Thyroid gland (tissue), 4 donors: Measurements from ENCODE around the gene KRT85.

ENCODE experiments used
- CTCF ChIP-seq, 6 experiments: fragments of 200-600 bp in 3 of 6; fragments of 450-650 bp in 3 of 6; sonication (generic) in 3 of 6; IDR thresholded peaks; one replicate each; pipeline ENCODE4 v1.5.1; 2016 to 2019; ENCODE audit warnings: antibody characterized with exemption in 6 of 6, mild to moderate bottlenecking in 2 of 6, inconsistent platforms in 1 of 6, moderate library complexity in 1 of 6
- POLR2A ChIP-seq, 2 donors: fragments of 450-650 bp; IDR thresholded peaks; one replicate each; pipeline ENCODE4 v1.6.1; 2017; ENCODE audit warnings: antibody characterized with exemption in 2 of 2, mild to moderate bottlenecking in 2 of 2, moderate library complexity in 1 of 2

- TF ChIP-seq POLR2A (IDR thresholded peaks at IDR 0.05) (no peak), CTCF (IDR thresholded peaks at IDR 0.05) (no peak)
Observed at GRCh38 chr12:52344111-52344510, 23.2 kb downstream of the KRT85 start.
